GM18526 (cell line): ENCODE results near the gene EBNA1BP2.

Source experiments
- POLR2A ChIP-seq: IDR thresholded peaks from 3 replicates; pipeline ENCODE4 v1.6.1; 2011; ENCODE audit not compliant: insufficient read length; ENCODE audit errors: extremely low read depth

EBNA1BP2 gene, protein sequence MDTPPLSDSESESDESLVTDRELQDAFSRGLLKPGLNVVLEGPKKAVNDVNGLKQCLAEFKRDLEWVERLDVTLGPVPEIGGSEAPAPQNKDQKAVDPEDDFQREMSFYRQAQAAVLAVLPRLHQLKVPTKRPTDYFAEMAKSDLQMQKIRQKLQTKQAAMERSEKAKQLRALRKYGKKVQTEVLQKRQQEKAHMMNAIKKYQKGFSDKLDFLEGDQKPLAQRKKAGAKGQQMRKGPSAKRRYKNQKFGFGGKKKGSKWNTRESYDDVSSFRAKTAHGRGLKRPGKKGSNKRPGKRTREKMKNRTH

DNA sequence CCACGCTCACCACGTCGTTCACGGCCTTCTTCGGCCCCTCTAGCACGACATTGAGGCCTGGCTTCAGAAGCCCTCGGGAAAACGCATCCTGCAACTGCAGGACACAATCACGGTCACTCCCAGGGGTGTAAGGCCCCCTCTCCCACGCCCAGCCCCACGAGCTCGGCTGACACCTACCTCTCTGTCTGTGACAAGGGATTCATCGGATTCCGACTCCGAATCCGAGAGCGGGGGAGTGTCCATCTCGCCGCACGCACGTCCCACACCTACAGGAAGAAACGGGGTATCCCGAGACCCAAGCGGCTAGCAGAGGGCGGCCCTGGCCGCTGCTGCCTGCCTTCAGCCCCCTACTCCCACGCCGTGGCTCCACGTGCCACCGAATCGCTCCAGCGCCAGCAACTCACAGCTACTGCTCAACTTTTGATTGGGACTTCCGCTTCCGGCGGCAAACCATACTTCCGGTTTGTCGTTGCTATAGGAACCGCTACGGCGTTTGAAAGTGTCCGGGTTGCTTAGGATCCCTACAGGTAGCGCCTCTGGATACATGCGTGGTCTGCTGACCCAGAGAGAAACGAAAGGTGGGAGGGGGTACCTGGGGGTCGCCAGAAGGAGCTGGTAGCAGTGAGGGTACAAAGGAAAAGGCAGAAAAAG is at the start of gene EBNA1BP2, which contains the start of gene CFAP57:
EBNA1BP2 (minus strand) TSS at position 415 of the 651 bp plus-strand sequence; CDS start at position 243, 172 bp downstream.
CFAP57 (plus strand) TSS at position 455 of the 651 bp plus-strand sequence. CDS start 424 bp downstream, outside the sequence.
- TF ChIP-seq POLR2A = peak; percentile 88

DNA sequence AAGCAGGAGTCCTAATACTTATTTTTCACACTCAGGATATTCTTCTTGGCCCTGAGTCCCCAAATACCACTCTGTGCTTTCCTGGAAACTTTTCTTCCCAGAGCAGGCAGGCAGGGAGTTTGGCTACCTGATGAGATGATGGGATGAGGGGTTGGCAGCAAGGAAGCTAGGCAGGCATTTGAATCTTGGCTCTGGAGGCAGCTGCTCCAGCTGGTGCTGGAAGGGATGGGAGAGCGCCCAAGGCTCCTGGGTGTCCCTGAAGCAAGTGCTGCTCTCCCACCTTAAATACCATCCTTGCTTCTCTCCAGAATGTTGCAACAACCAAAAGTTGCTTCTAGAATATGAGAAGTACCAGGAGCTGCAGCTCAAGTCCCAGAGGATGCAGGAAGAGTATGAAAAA is 49.7 kb upstream of the EBNA1BP2 start:
- TF ChIP-seq POLR2A = no peak

DNA sequence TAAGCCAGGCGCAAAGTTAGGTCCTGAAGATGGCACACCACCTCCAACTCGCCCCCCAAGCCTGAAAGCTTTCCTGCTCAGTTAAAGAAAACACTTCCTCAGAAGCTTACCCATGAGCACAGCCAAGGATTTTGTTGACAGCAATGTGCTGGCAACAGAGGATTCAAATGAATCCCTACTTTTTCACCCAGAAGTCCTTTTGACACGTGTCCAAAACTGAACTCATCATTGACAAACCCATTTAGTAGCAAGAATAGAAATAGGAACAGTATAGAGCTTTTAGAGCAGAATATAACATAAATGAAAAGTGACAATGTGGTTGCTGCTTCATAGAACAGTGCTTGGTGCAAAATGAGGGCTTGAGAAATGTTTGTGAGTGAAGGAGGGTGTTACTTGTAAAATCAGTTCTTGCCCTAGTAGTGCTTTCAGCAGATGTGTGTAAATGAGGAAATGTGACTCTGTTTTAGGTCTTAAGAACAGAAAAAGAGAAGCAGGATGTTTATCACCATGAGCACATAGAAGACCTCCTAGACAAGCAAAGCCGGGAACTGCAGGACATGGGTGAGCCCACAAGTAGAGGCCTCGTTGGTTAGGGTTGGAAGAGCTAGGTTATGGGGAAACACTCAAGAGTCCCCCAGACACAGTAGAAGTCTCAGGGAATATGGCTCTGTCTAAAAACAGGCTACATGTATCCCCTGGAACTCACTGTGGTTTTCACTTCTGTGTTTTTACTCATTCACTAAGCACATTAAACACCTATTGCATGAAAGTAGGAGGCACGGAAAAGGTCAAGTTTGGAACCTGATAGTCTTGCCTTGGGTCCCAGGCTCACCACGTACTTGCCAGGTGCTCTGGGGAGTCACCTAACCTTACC is 49.1 kb upstream of the EBNA1BP2 start:
- no peak for TF ChIP-seq POLR2A

DNA sequence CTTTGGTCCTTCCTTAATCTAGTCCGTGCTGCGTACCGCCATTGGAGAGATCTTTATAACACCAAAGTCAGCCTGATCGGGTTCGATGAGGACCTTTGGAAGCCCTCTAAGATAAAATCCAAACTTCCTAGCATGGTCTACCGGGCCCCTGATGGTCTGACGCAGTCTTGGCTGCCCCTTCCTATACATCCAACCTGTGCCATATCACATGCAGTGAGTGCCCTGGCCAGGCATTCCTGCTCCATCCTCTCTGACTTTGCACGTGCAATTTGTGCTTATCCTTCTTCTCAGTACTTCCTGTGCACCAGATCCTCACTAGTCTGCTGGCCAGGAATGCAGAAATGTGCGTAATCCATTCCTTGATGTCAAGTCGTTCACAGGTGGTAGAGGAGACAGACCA is 45.7 kb upstream of the EBNA1BP2 start:
- TF ChIP-seq POLR2A = no peak

DNA sequence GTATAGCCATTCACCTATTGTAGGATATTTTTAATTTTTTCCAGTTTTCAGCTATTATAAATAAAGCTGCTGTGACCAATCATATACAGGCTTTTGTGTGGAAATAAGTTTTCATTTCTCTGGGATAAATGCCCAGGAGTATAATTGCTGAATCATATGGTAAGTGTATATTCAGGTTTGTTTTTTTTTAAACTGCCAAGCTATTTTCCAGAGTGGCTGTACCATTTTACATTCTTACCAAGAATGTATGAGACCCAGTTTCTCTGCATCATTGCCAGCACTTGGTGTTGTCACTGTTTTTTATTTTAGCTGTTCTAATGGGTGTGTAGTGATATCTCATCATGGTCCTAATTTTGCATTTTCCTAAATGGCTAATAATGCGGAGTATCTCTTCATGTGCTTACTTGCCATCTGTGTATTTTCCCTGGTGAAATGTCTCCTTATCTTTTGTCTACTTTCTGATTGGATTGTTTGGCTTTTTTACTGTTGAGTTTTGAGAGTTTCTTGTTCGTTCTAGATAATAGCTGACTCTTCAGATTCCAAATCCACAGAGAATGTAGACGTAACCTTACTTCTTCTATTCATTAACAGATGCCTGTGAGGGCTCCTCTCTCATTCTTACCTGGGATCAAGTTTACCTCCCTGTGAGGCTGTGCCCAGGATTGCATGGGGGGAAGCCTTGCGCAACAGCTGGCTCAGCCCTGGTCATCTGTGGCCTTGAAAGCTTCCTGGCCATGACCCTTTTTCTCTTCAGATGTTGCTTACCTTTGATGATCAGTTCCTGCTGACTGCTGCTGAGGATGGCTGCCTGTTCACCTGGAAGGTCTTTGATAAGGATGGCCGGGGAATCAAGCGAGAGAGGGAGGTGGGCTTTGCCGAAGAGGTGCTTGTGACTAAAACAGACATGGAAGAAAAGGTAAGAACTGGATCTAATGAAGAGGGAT is 42.7 kb upstream of the EBNA1BP2 start:
- no peak for TF ChIP-seq POLR2A

DNA sequence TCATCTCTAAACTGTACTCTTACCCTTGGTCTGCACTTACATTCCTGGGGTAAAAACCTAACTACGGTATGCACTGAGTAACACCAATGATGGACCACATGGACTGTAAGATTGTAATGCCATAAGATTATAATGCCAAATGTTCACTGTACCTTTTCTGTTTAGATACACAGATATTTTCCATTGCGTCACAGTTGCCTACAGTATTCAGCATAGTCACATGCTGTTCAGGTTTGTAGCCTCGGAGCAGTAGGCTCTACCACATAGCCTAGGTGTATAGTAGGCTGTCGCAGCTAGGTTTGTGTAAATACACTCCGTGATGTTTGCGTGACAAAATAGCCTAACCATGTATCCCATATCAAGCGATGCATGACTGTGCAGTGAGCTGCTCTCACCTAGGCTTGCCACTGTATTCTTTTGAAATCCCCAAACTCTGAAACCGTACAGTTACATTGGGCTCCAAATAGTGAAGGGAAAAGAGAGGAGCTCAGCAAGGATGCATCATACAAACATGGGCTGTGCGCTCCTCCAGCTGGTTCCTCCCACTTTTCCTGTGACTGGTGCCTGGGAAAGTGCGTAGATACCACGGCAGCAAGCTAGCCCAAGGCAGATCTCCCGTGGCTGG is 35.3 kb upstream of the EBNA1BP2 start:
- no peak for TF ChIP-seq POLR2A

DNA sequence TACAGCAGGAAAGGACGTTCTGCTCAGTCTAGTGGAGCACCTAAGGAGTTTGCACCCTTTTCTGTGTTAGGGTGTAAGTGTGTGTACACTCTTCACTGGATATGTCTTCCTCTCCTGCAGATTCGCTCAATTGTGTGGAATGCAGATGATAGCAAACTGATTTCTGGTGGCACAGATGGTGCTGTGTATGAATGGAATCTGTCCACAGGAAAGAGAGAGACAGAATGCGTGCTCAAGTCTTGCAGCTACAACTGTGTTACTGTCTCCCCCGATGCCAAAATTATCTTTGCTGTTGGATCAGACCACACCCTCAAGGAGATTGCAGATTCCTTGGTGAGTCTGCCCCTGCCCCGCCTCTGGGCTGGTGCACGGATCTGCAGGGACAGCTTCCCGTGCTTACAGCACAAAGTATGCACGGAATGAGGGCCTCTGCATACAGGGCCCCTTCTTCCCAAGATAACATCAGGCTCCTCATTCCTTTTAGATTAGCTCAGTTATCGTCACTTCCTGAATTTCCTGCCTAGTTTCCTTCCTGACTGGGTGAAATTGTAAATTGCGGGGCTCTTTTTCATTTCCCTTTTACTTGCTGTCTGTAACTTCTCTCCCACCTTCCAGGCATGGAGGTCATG is 34.6 kb upstream of the EBNA1BP2 start:
- TF ChIP-seq POLR2A = no peak

DNA sequence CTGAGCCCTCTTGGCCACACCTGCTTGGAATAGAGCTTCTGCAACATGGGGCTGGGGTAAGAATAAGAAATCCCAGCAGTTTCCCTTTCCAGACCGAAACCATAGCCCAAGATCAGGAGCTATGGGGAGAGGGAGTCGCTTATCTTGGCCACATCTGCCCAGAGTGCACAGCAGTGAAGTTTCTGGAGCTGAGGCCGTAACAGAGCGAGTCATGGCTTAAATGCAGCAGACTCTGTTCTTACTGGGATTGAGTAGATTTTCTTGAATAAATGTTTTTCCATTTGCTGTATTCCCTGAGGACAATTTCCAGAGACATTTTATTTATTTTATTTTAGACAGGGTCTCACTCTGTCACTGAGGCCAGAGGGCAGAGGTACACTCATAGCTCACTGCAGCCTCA is 33.6 kb upstream of the EBNA1BP2 start:
- TF ChIP-seq POLR2A = no peak

DNA sequence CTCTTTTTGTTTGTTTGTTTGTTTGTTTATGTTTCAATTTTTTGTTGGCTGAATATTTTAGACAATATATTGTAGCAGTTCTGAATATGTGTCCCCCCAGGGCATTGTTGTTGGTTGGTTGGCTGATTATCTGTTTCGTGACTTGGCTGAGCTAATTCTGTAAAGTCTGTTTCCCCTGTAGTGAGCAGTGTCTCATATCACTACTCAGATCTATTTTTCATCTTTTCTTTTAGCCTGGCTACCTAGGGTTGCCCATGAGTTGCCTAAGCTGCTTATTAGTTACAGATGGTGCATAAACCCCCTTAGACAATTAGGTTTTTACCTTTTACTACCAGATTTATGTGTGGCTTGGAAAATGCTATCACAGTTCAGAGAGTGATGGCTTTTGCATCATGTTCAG is 32.3 kb upstream of the EBNA1BP2 start:
- TF ChIP-seq POLR2A = no peak

DNA sequence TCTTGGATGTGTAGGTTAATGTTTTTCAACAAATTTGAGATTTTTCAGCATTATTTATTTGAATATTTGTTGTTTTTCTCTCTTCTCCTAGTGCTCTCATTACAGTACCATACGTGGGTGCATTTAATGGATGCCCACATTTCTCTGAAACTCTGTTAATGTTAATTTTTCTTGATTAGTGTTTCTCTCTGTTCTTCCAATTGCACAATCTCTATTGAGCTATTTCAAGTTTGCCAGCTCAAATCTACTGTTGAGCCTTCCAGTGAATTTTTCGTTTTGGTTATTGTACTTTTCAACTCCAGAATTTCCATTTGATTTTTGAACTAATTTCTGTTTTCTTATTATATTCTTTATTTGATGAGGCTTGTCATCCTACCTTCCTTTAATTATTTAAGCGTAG is 31.8 kb upstream of the EBNA1BP2 start:
- no peak for TF ChIP-seq POLR2A

DNA sequence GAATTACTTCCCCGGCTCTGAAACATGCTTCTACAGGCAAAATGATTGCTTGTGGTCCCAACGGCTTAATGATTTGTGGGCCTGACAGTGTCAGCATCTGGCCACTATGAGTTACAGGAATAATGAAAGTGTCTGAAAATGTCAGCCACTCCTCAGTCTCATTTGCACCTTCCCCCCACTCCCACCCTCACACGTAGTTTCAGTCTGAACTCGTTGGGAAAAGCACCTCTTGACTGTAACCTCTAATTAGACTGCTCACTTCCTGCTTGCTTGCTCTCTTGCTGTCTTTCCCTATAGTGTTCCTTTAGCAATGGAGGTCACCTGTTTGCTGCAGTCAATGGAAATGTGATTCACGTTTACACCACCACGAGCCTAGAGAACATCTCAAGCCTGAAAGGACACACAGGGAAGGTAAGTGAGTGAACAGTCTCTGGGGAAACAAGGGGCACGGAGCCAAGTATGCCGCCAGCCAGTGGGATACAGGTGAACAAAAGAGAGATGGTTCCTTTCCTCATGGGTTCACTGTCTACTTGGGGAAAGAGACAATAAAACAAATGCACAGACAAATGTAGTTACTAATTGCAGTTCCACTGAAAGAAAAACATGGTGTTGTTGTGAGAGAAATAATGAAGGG is 27.1 kb upstream of the EBNA1BP2 start:
- no peak for TF ChIP-seq POLR2A

DNA sequence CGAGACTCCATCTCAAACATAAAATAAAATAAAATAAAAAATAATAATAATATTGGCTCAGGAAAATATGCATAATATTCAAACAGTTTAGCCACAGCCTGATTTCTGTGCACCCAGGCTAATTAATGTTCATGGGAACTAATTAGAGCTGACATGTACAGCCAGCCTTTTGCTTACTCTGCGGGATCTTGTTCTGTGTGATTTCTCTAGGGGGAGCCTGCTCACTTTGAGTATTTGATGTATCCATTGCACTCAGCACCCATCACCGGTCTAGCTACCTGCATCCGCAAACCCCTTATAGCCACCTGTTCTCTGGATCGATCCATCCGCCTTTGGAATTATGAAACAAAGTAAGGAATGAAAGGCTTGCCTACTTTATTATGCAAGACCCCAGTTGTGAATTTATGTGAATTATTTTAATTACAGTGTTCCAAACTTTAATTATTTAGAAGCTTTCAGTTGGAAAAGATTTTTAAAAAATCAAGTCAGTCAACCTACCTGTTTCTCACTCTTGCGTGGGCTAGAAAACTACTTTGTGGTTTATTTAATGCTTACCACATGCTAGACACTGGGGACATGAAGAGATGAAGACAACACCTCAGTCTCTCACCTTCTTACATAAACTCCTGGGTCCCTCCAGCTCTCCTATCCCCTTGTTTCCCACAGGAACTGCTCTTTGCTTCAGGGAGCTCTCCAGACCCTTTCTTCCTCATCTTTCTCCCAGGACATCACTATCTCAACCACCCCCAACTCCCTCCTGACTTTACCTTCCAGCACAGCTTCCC is 25.4 kb upstream of the EBNA1BP2 start:
- TF ChIP-seq POLR2A = no peak

DNA sequence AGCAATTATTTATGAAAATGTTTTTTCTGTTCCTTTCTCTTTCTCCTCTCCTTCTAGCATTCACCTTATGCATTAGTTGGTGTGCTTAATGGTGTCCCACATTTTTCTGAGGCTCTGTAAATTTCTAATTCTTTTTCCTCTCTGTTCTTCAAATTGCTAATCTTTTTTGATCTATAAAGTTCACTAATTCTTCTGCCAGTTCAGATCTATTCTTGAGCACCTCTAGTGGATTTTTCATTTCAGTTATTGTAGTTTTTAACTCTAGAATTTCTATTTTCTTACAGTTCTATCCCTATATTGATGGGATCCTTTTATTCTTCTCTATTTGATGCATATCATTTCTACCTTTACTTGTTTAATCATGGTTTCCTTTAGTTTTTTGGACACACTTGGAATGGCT is 22.4 kb upstream of the EBNA1BP2 start:
- no peak for TF ChIP-seq POLR2A

DNA sequence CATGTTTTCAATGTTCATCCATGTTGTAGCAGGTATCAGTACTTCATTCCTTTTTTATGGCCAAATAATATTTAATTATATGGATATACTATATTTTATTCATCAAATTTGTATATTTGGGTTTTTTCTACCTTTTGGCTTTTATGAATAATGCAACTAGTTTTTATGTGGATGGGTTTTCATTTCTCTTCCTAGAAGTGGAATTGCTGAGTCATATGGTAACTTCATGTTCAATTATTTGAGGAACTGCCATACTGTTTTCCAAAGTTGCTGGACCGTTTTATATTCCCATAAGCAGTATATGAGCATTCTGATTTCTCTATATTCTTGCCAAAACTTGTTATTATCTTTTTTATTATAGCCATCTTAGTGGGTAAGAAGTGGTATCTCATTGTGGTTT is 16.0 kb upstream of the EBNA1BP2 start:
- no peak for TF ChIP-seq POLR2A
